ENCODE data around the gene HOXD9.

DNA sequence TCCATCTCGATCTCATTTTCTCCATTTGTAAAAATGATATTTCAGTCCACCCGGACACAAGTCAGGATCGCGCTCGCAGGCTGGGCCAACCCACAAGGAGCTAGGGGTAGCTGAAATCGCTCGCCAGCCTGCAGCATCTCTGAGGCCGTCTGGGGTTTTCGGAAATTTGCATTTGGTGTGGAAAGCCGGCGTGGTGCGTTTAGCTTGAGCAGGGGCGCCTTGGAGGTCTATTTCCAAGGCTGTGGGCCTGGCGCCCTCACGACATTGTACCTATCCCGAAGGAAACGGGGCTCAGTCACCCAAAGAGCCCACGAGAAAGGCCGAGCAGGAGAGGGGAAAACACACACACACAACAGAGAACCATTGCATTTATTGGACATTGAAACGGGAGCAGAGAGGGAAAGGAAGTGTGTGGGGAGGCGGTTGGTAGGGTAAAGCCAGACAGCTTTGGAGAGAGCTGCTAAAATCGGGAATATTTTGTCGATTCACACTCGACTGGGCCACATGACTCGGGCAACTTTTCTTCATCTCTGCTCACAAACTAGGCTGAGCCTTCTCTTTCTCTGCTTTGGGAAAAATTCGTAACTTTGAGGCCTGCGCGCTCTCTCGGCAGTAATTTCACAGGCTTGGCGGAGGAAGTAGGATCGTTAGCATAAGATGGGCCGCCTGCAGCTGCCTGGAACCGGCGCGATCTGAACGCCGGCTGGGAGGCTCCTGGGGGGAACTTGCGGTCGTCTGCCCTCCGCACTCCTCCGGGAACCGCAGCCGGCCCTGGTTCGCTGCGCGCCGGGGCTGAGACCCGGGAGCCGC is 5.9 kb downstream of the HOXD9 start:
- TF ChIP-seq SPI1 (IDR thresholded peaks at IDR 0.05; ENCODE audit: borderline replicate concordance, low read depth) = no peak
- TF ChIP-seq CTCF (IDR thresholded peaks at IDR 0.05; ENCODE audit: insufficient read depth, low read length) = no peak
- TF ChIP-seq GABPA (IDR thresholded peaks at IDR 0.05; ENCODE audit: low read depth) = no peak
- TF ChIP-seq POLR2AphosphoS5 (IDR thresholded peaks at IDR 0.05; ENCODE audit: low read depth) = no peak
- TF ChIP-seq, protein P1, sequence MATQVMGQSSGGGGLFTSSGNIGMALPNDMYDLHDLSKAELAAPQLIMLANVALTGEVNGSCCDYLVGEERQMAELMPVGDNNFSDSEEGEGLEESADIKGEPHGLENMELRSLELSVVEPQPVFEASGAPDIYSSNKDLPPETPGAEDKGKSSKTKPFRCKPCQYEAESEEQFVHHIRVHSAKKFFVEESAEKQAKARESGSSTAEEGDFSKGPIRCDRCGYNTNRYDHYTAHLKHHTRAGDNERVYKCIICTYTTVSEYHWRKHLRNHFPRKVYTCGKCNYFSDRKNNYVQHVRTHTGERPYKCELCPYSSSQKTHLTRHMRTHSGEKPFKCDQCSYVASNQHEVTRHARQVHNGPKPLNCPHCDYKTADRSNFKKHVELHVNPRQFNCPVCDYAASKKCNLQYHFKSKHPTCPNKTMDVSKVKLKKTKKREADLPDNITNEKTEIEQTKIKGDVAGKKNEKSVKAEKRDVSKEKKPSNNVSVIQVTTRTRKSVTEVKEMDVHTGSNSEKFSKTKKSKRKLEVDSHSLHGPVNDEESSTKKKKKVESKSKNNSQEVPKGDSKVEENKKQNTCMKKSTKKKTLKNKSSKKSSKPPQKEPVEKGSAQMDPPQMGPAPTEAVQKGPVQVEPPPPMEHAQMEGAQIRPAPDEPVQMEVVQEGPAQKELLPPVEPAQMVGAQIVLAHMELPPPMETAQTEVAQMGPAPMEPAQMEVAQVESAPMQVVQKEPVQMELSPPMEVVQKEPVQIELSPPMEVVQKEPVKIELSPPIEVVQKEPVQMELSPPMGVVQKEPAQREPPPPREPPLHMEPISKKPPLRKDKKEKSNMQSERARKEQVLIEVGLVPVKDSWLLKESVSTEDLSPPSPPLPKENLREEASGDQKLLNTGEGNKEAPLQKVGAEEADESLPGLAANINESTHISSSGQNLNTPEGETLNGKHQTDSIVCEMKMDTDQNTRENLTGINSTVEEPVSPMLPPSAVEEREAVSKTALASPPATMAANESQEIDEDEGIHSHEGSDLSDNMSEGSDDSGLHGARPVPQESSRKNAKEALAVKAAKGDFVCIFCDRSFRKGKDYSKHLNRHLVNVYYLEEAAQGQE (IDR thresholded peaks at IDR 0.05; ENCODE audit: insufficient replicate concordance, low read depth) = no peak

Data from HL-60 (cell line).